Spleen (tissue), 7 donors: ENCODE results near the gene ACP4.

Experiments used
- CTCF ChIP-seq, 11 experiments: fragments of 200-600 bp in 7 of 11; fragments of 450-650 bp in 4 of 11; sonication (generic) in 4 of 11; IDR thresholded peaks in 8 of 11; conservative IDR thresholded peaks in 3 of 11; 1 replicate in 7 of 11; 2 replicates in 4 of 11; pipeline versions ENCODE4 v1.4.0 to v1.8.0; 2016 to 2021; ENCODE audit warnings: antibody characterized with exemption in 11 of 11, inconsistent platforms in 4 of 11, mild to moderate bottlenecking in 1 of 11
- POLR2AphosphoS5 ChIP-seq, 3 donors: sonication (generic); formaldehyde crosslinking; IDR thresholded peaks; one replicate each; pipeline ENCODE4 v1.5.1; 2017; ENCODE audit warnings: antibody characterized with exemption in 3 of 3
- donor health status: DM: no; HTN: no; CAD: no; lungs with moderate emphysema.
- donor health status: DM: no; HTN: no; CAD: no.
- donor health status: DM: no; HTN: no; CAD: no.

- no peak for TF ChIP-seq CTCF (IDR thresholded peaks at IDR 0.05 in 8 of 11, conservative IDR thresholded peaks at IDR 0.05 in 3 of 11)
- no peak for TF ChIP-seq POLR2AphosphoS5 (IDR thresholded peaks at IDR 0.05)
Observed at GRCh38 chr19:50801107-50801506, 10.9 kb downstream of the ACP4 start.
